HG02870 (cell line): ENCODE data around the gene GUSB.

Experiments used
- ATAC-seq: cut with Tn5 transposase; IDR thresholded peaks from one replicate; pipeline ENCODE4 v1.9.1; 2021; ENCODE audit warnings: mild to moderate bottlenecking, moderate library complexity; ENCODE audit not compliant: unreplicated experiment

The GUSB gene

GRCh38 chr7:65938336-65938895 lies 43.6 kb downstream of the GUSB start:
- ATAC-seq: no peak

- no peak for ATAC-seq
Measured at GRCh38 chr7:65937296-65937695, 44.7 kb downstream of the GUSB start.

- no peak for ATAC-seq
Measured at GRCh38 chr7:65931685-65932084, 50.3 kb downstream of the GUSB start.

- no peak for ATAC-seq
Measured at GRCh38 chr7:65927489-65928448, 54.2 kb downstream of the GUSB start.

- ATAC-seq: no peak
Measured at GRCh38 chr7:65926588-65926987, 55.4 kb downstream of the GUSB start.

GRCh38 chr7:65925040-65925439 lies 57.0 kb downstream of the GUSB start:
- ATAC-seq: no peak

- ATAC-seq: no peak
Measured at GRCh38 chr7:65924193-65924592, 57.8 kb downstream of the GUSB start.

- ATAC-seq: no peak
Measured at GRCh38 chr7:65923316-65923715, 58.7 kb downstream of the GUSB start.

- ATAC-seq: no peak
Measured at GRCh38 chr7:65915921-65916657, 65.9 kb downstream of the GUSB start.

- ATAC-seq: no peak
Measured at GRCh38 chr7:65912237-65912636, 69.8 kb downstream of the GUSB start.
